Stimulated activated CD8-positive, alpha-beta memory T cell treated with anti-CD3 and anti-CD28 coated beads, Interleukin-2, amount 100 ng/mL, for 48 hours (primary cell): ENCODE measurements around the gene SAMD10.
A peak's percentile ranks its signal among the peaks of the same experiment; 100 is the strongest.
"Not testable (repeated sequence)": the region's sequence is repeated elsewhere in the genome, so short reads cannot be mapped to it uniquely, and the experiment has no call there.

ENCODE experiments used
- DNase-seq, 2 donors: peaks; one replicate each; pipeline ENCODE4 v3.0.0-alpha.2; 2020; ENCODE audit warnings: low read depth in 2 of 2

Gene SAMD10

DNA sequence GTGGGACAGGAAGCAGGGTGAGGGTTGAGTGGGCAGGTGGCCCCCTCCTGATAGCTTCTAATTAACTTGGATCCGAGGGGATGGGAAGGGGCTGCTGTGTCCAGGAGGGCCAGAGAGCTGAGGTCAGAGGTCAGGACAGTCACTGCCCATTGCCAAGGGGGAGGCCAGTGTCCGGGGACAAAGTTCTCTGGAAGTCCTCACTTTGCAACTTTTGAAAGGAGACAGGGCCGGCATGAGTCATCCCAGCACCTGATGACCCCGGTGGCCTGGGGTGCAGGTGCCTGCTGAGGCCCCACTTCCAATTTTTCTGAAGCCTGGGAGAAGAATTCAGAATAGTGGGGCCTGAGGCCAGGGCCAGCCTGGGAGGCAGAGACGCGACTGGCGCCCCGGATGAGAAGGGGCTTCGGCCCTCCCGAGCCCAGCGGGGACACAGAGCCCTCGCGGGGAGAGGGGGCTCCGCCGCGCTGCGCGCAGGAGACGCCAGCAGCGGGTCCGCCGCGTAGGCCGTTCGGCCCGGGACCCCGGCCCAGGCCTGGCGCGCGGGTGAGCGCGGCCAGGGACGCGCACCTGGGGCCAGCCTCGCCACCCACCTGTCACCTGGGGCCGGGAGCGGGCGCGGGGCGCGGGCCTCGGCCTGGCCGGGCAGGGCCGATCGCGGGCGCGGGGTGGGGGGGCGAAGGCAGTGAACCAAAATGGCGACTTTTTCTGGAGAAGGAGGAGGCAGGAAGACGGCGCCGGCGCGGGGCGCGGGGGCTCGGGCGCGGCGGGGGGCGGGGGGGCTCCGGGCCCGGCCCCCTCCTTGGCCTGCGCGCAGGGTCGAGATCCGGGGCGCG is 10.3 kb downstream of the SAMD10 start:
- DNase-seq, result no peak

DNA sequence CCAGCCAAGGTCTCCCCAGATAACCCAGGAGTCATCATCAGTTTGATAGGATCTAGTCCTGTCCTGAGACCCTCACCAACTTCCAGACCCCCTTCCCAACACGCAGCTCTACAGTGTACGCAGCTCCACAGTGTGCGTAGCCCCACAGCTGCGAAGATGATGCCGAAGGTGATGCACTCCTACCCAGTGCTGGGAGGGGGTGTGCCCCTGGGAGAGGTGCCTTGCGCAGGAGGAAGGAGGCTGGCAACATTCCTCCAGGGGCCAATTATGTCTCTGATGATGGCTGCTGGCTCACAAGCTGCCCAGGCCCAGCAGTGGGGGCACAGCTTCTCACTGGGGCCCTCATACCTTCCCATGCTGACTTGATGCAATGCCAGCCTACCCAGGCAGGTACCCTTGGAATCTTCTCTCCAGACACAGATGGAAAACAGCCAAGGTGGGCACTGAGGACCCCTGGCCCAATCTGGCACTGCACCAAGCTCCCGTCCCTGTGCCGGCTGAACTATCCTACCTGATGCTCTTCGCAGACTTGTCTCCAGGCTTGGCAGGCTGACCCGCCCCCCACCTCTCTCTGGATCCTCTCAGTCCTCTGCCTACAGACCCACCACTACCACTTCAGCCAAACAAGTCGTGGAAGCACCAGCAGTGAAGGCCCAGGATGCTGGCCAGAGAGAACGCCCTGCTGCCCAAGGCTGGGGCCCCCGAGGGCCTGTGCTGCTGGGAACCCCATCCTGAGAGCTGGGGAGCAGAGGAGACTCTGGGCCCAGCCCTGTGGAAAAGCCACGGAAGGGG is 11.1 kb downstream of the SAMD10 start:
- DNase-seq, result no peak

DNA sequence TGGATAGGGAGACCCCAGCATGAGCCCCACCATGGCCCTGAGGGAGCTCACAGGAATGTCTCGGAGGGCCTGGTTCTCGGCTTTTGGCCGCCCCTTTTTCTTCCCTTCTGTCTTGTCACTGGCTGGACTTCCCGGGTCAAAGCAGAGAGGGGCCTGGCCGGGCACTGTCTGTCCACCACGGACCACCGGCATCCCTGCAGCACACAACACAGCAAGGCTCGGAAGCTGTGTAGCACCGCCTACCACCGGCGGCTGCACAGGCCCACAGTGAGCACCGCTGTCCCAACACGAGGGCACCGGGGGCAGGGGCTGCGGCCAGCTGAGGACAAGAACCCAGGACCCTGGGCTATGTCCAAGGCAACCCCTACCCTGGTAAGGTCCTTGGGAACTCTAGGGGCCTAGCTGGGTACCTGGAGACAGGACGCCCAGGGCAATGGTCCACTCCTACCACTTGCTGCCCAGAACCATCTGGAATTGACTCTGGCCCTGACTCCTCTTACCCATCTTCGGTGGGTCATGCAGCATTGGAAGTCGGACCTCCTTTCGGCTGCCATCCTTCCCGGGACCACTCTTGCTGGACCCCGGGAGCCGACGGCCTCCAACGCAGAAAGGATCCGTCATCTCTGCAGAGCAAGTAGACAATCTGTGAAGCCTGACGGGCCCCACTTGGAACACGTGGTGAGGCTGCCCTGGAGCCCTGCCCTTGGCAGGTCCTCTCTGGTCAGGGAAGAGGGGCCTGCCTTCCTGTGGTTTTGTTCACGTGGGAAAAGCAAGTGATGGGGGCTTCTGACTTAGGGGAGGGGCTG is 11.9 kb downstream of the SAMD10 start:
- DNase-seq, result no peak

DNA sequence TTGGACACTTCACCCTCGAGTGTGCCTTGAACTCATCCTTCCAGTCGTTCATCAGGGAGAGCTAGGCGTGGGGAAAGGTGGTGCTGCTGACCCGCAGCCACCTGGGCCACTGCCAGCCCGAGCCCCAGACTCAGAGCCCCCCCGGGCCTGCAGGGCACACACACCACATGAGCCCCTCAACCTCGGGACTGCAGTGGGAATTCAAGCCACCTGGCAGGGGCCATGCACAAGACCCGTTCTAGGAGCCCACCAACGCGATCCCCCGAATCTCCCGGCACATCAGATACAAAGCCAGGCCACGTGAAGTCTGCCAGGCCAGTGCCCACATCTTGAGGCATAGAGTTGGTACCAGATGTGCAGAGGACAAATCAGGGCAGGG is 12.5 kb downstream of the SAMD10 start:
- DNase-seq, result no peak

GRCh38 chr20:63966172-63966943 is 13.1 kb downstream of the SAMD10 start:
- DNase-seq, result no peak

DNA sequence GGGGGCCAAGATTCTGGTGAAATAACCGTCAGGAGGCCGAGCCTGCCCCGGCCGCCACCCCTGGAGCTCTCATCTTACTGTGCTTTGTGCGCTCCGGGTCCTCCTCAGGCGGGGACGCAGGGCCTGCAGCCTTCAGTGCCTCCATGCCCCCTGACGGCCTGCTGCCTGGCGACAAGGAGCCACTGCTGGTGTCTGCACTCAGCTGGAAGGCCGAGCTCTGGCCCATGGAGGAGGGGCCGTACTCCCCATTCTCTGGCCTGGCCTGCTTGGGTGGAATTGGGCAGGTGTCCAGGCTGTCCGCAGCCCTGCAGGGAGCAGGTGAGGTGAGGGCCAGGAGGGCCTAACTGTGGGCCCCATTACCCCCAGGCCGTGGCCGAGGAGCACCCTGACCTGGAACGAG is 15.0 kb downstream of the SAMD10 start:
- DNase-seq, result no peak

- DNase-seq, result no peak
Observed at GRCh38 chr20:63963784-63964301, 15.6 kb downstream of the SAMD10 start.

DNA sequence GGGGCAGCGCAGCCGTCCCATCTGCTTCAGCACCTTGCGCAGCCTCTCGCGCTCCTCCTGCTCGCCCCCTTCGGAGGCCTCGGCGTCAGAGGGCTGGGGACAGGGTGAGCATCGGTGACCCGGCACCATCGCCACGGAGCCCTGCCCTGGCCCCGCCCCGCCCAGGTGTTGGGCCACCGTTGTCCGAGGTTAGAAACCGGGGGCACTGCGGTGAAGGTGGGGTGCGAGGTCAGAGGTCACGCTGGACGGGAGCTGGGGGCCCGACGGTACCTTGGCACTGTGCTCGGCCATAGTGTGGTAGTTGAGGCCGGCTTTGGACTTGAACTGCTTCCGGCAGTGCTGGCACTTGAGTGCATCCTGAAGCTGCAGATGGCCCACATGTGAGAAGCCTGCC is 16.1 kb downstream of the SAMD10 start:
- no peak for DNase-seq

DNA sequence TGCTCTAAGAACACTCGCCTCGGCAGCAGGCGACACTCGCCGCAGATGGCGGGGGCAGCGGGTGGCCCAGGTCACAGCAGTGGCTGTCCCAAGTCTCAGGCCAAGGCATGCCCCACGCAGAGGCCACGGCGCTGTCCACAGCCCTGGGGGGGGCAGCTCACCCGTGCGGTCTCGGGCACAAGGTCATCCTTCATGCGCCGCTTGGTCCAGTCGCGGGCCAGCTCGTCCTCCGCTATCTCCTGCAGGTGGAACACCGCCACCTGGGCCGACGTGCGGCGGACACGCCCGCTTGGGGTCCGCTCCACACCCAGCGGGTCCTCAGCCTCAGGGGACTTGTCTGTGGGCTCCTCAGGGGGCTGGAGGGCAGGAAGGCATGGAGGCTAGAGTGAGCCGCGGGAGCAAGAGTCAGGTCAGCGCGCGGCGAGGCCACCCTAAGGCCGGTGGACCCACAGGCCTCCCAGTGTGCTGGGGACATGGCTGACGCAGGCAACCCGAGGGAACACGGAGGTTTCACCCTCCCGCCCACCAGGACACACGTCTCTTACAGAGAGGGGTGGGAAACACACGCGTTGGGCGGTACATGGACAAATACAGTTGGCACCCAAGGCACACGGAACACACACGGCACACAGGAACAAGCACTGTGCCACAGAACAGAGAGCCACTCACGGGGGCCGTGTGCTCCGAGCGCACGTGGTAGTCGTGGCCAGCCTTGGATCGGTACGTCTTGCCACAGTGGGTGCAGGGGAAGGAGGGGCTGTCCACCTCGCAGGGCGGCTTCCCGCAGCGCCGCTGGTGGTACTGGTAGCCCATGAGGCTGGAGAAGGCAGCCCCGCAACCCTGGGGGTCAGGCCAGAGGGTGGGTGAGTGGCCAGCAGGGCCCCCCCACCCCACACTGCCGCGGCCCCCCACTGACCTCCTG is 16.8 kb downstream of the SAMD10 start:
- no peak for DNase-seq

DNA sequence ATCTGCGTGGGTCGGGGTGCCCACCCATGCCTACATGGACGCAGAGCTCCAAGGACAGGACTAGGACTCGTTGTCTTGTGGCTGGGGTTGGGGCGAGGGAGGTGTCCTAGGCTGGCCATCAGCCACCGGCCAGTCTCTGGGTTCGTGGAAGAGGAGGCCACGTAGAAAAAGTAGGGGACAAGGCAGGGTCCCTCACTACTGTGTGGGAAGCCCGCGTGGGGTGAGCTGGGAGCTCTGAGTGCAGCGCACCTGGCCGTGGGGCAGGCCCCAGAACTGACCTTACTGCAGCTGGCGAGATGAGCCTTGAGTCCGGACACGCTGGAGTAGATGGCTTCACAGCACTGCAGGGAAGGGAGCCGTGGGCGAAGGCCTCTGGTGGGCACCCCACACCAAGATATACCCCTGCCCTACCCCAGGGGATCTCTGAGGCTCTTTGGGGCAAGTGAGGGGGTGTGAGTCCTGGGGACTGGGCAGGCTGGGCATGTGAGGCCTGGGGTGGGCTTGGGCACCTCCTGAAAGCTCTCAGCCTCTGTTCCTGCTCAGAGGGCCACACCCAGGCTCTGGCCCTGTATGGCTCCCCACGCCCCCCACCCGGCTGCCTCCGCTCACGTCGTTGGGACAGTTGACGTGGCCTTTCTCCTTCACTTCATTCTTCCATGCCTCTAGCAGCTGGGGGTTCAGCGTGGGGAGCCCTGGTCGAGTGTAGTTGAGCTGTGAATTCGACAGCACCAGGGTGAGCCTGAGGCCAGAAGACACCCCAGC is 17.6 kb downstream of the SAMD10 start:
- no peak for DNase-seq

DNA sequence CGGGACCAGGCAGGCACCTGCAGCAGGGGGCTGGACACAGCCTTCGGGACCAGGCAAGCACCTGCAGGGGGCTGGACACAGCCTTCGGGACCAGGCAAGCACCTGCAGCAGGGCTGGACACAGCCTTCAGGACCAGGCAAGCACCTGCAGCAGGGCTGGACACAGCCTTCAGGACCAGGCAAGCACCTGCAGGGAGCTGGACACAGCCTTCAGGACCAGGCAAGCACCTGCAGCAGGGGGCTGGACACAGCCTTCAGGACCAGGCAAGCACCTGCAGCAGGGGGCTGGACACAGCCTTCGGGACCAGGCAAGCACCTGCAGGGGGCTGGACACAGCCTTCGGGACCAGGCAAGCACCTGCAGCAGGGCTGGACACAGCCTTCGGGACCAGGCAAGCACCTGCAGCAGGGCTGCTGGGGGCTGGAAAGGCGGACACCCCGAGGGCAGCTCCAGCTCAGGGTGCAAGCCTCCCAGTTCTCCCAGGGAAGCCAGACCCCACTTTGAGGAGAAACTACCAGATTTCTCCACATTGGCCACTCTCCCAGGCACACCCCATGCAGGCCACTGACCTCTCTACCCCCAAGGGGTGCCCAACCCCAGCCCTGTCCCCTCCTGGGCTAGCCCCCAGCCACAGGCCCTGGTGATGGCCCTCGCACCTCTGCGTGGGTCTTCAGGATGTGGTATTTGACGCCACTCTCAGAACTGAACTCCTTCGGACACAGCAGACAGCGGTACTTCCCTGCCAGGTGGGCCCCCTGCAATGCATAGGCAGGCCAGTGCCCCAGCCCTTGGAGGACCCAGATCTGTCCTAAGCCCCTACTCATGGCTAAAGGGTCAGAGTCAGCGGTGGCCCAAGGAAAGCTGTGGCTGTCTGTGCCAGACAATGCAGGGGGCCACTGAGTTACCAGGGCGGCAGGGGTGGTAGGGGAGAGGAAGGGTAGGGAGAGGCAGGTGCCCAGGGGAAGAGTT is 18.5 kb downstream of the SAMD10 start:
- DNase-seq, result not testable (repeated sequence)

- DNase-seq, result no peak
Observed at GRCh38 chr20:63959699-63960075, 19.8 kb downstream of the SAMD10 start.

- DNase-seq, result no peak
Observed at GRCh38 chr20:63958964-63959698, 20.3 kb downstream of the SAMD10 start.

GRCh38 chr20:63958471-63958870 is 21.0 kb downstream of the SAMD10 start:
- no peak for DNase-seq

DNA sequence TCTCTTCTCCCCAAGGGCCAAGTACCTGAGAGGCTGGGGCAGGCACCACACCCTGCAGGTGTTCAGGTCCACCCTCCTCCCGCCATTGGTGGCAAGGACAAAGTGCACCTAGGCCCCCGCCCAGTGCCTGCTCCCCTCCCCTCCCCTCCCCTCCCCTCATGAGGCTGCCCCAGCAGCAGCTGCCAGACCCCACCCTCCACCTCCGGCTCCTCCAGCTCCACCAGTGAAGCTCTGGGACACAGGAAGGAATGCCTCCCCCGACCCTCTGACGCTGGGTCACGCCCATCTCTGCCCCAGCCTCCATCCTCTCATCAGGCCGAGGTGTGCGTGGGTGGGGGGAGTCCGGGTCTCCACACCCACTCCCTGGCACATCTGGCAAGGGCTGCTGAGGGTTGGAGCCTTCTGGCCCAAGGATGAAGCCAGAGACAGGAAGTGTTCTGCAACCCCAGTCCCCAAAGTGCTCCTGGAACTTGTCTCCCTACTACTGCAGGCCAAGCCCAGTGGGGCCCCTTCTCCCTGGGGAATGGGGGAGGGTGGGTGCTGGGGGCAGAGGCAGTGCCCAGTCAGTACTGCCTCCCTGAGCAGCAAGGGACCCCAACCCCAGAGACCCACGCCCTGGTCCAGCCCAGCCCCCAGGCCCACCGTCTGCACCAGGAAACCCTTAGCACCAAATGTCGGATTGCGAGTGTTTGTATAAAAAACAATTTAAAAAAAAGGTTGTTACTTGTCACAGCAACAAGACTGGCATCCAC is 21.6 kb downstream of the SAMD10 start:
- DNase-seq, result no peak

DNA sequence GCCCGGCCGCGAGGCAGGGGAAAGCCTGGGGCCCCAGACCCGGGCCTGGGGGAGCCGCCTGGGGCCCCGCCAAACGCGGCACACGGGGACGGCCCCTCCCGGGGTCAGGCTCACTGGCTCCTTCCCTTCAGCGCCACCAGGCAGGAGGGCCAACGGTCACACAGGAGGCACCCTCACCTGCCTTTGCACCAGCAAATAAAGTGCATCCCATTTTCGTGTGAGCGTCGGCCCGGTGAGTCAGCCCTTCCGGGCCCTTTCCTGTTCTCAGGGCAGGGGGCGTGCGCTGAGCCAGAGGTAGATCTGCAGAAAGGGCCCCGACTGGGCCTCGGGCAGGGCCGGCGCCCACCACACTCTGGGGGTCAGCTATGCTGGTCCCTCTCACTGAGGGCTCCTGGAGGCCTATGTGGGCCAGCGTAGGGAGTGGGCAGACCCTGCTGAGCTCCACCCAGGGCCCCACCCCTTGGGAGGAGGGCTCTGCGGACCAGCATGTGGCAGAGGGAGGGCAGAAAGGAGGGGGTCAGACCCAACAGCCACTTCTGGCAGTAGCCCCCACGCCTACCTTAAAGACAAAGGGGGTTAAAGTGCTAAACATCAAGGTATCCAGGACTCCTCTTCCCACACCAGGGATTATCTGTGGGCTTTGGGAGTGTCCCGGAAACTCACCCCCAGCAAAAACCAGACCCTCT is 22.3 kb downstream of the SAMD10 start:
- DNase-seq, result peak in 1 of 2 donors; percentile 64
